ENCODE results near the gene ZEB2. TPM values are rescaled to one million over a fixed set of nuclear protein-coding genes. Genes with fewer than 3 reads are reported as not detected.

The ZEB2 gene
- total RNA-seq, 1 experiment from 2014 or later, result 1.2 TPM

- H3K36me3 Mint-ChIP-seq (ENCODE audit: insufficient read depth in 1 of 3, low read depth in 3 of 3), result no peaks in the 10 kb centered on the region
- H3K27ac Mint-ChIP-seq, result no peak overlapping the region
Observed at GRCh38 chr2:144495227-144496091, 24.5 kb downstream of the ZEB2 start.

More at GRCh38 chr2:144495227-144496091, 24.5 kb downstream of the ZEB2 start:
- Histone ChIP-seq H4K8ac (replicated peaks; ENCODE audit: insufficient read length, low read depth, low read length) (no peak overlapping the region), H4K5ac (ENCODE audit: insufficient read length, low read depth, low read length) (no peak overlapping the region), H2BK20ac (ENCODE audit: low read depth, low read length, poor library complexity, severe bottlenecking) (no peak overlapping the region), H3K23me2 (ENCODE audit: insufficient read length, low read depth, low read length, poor library complexity, severe bottlenecking) (no peaks in the 10 kb centered on the region), H4K20me1 (ENCODE audit: control insufficient read depth, insufficient read depth, insufficient read length) (no peaks in the 10 kb centered on the region), H3K23ac (ENCODE audit: insufficient read length, low read depth, low read length) (no peak overlapping the region), H3K27ac (ENCODE audit: insufficient read length, low read depth, low read length) (no peak overlapping the region), H2AFZ (ENCODE audit: low read length) (no peak overlapping the region), H3K9me3 (ENCODE audit: control insufficient read depth, low read depth, low read length) (no peaks in the 10 kb centered on the region), H3K4me2 (ENCODE audit: insufficient read depth, insufficient read length, low read length) (no peak overlapping the region), H2BK120ac (ENCODE audit: low read depth, low read length, poor library complexity, severe bottlenecking) (no peak overlapping the region), H3T11ph (ENCODE audit: low read length) (no peak overlapping the region), H3K79me1 (ENCODE audit: insufficient read depth, low read depth, low read length, poor library complexity, severe bottlenecking) (no peaks in the 10 kb centered on the region), H3K4me1 (ENCODE audit: insufficient read depth, low read length) (no peaks in the 10 kb centered on the region), H3K79me2 (ENCODE audit: insufficient read depth, low read length) (no peaks in the 10 kb centered on the region), H3K14ac (ENCODE audit: insufficient read depth, low read length) (no peak overlapping the region), H3K27me3 (ENCODE audit: insufficient read depth, low read length) (no peaks in the 10 kb centered on the region), H3K18ac (ENCODE audit: insufficient read length, low read depth, low read length) (no peak overlapping the region), H3K9ac (ENCODE audit: extremely low read depth, insufficient read length, low read length) (no peak overlapping the region), H3K56ac (ENCODE audit: insufficient read length, low read depth, low read length) (no peak overlapping the region), H2BK5ac (ENCODE audit: insufficient read length, low read length) (no peak overlapping the region), H2AK5ac (ENCODE audit: insufficient read length, low read length) (no peak overlapping the region), H3K4ac (ENCODE audit: low read depth, low read length) (no peak overlapping the region), H2BK12ac (ENCODE audit: insufficient read length, low read depth, low read length) (no peak overlapping the region), H2BK15ac (ENCODE audit: low read depth, low read length) (no peak overlapping the region), H4K91ac (ENCODE audit: insufficient read length, low read depth, low read length) (no peak overlapping the region)
- Mint-ChIP-seq H3K4me1 (peaks cover 3 to 4% of the 10 kb centered on the region in 2 experiments), H3K9me3 (no peaks in the 10 kb centered on the region; a peak in 1 of 5 replicates), H3K27me3 (ENCODE audit: low read depth) (no peaks in the 10 kb centered on the region), H3K4me3 (no peak overlapping the region)
- WGBS (ENCODE audit: extremely low coverage, insufficient read length, low lambda C conversion rate), result no CpG with 5 or more reads among the region's 6 CpGs
- DNase-seq, result no peak
- TF ChIP-seq, protein P1, sequence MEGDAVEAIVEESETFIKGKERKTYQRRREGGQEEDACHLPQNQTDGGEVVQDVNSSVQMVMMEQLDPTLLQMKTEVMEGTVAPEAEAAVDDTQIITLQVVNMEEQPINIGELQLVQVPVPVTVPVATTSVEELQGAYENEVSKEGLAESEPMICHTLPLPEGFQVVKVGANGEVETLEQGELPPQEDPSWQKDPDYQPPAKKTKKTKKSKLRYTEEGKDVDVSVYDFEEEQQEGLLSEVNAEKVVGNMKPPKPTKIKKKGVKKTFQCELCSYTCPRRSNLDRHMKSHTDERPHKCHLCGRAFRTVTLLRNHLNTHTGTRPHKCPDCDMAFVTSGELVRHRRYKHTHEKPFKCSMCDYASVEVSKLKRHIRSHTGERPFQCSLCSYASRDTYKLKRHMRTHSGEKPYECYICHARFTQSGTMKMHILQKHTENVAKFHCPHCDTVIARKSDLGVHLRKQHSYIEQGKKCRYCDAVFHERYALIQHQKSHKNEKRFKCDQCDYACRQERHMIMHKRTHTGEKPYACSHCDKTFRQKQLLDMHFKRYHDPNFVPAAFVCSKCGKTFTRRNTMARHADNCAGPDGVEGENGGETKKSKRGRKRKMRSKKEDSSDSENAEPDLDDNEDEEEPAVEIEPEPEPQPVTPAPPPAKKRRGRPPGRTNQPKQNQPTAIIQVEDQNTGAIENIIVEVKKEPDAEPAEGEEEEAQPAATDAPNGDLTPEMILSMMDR (conservative IDR thresholded peaks at IDR 0.05), result no peak

Data from H9 (cell line).